Osteoblast (primary cell): ENCODE data around the gene DEDD. TPM values are rescaled to one million over a fixed set of nuclear protein-coding genes. Genes with fewer than 3 reads are reported as not detected.
A peak's percentile ranks its signal among the peaks of the same experiment; 100 is the strongest.

Experiments
- DNase-seq: peaks from one replicate; pipeline ENCODE4 v3.0.0; 2011; ENCODE audit warnings: low spot score, mixed read lengths; ENCODE audit not compliant: insufficient read length; ENCODE audit errors: missing footprints
- H2AFZ ChIP-seq: 2 replicates; pipeline ENCODE4 v1.6.0; 2011; ENCODE audit warnings: mild to moderate bottlenecking, low read length
- H3K27ac ChIP-seq: 2 replicates; pipeline ENCODE4 v1.5.1; 2011; ENCODE audit warnings: mild to moderate bottlenecking, low read depth, low read length, moderate library complexity
- H3K27me3 ChIP-seq: 2 replicates; pipeline ENCODE4 v1.6.0; 2012; ENCODE audit warnings: mild to moderate bottlenecking, control low read depth, inconsistent platforms, low read length, moderate library complexity; ENCODE audit not compliant: insufficient read depth
- H3K36me3 ChIP-seq: 2 replicates; pipeline ENCODE4 v1.5.1; 2011; ENCODE audit warnings: mild to moderate bottlenecking, low read length, control low read depth, moderate library complexity; ENCODE audit not compliant: insufficient read depth
- H3K4me1 ChIP-seq: 2 replicates; pipeline ENCODE4 v1.5.1; 2011; ENCODE audit warnings: mild to moderate bottlenecking, low read length, control low read depth, moderate library complexity; ENCODE audit not compliant: insufficient read depth
- H3K4me2 ChIP-seq: 2 replicates; pipeline ENCODE4 v1.6.0; 2011; ENCODE audit warnings: mild to moderate bottlenecking, low read length; ENCODE audit not compliant: insufficient read depth
- H3K4me3 ChIP-seq: fragments of 200-600 bp; sonication (generic); 3 replicates; pipeline ENCODE4 v1.5.1; 2012; ENCODE audit warnings: mild to moderate bottlenecking, low read length, inconsistent platforms; ENCODE audit not compliant: insufficient read depth
- H3K79me2 ChIP-seq: 2 replicates; pipeline ENCODE4 v1.6.0; 2012; ENCODE audit warnings: mild to moderate bottlenecking, low read length, control low read depth, inconsistent platforms; ENCODE audit not compliant: insufficient read depth
- H3K9me3 ChIP-seq: 2 replicates; pipeline ENCODE4 v1.5.1; 2011; ENCODE audit warnings: low read depth, low read length, control low read depth
- H4K20me1 ChIP-seq: 2 replicates; pipeline ENCODE4 v1.6.0; 2012; ENCODE audit warnings: mild to moderate bottlenecking, low read length, control low read depth; ENCODE audit not compliant: insufficient read depth
- CTCF ChIP-seq: IDR thresholded peaks from 2 replicates; pipeline ENCODE4 v1.5.1; 2011; ENCODE audit warnings: mild to moderate bottlenecking, low read depth, low read length, moderate library complexity; ENCODE audit errors: extremely low read depth
- total RNA-seq: library from RNA; depleted of rRNA; stranded (reverse); fragments of >200 nt; gene quantifications from 2 replicates; pipeline ENCODE4 v1.2.3, GENCODE V29; 2012

Gene DEDD
- total RNA-seq, 1 donor, result 36.6 TPM

DNA sequence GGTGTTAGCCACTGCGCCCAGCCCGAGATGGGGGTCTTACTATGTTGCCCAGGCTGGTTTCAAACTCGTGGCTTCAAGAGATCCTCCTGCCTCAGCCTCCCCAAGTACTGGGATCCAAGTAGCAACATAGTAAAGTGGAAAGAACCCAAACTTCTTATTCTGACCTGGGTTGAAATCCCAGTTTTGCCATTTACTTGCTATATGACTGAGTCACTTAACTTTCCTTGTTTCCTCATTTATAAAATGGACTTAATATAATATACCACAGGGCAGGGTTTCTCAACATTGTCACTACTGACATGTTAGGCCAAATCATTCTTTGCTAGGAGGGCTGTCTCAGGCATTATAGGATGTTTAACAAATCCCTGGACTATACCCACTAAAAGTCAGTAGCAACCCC, 21.4 kb downstream of the DEDD start:
- Histone ChIP-seq H3K27ac (no peak overlapping the region), H2AFZ (no peak overlapping the region), H3K4me2 (no peak overlapping the region), H3K79me2 (peaks cover 95% of the 10 kb centered on the region), H4K20me1 (peaks cover 57% of the 10 kb centered on the region), H3K27me3 (no peaks in the 10 kb centered on the region), H3K9me3 (no peaks in the 10 kb centered on the region), H3K4me3 (no peak overlapping the region), H3K36me3 (peaks cover 5% of the 10 kb centered on the region), H3K4me1 (peaks cover 26% of the 10 kb centered on the region)
- no peak for DNase-seq
- TF ChIP-seq CTCF, result no peak

DNA sequence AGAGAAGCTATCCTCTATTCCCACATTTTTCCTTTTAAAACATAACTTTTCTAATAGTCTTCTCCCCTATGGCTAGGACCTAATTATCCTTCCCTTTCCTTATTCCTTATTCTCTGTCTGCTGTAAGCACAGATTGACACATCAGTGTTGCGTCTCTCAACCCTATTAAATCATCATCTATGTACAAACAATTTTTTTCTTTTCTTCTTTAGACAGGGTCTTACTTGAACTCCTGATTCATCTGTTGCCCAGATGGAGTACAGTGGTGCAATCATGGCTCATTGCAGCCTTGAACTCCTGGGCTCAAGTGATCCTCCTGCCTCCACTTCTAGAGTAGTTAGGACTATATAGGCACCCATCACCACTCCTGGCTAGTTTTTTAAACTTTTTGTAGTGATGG, 26.0 kb downstream of the DEDD start:
- no peak overlapping the region for H3K4me2 ChIP-seq
- no peak overlapping the region for H3K27ac ChIP-seq
- H3K9me3 ChIP-seq, result no peaks in the 10 kb centered on the region
- peaks cover 35% of the 10 kb centered on the region for H4K20me1 ChIP-seq
- H3K36me3 ChIP-seq, result peaks cover 19% of the 10 kb centered on the region
- H3K27me3 ChIP-seq, result no peaks in the 10 kb centered on the region
- no peak for TF ChIP-seq CTCF
- H3K4me3 ChIP-seq, result no peak overlapping the region
- no peak overlapping the region for H2AFZ ChIP-seq
- peaks cover 85% of the 10 kb centered on the region for H3K79me2 ChIP-seq
- H3K4me1 ChIP-seq, result no peaks in the 10 kb centered on the region
- no peak for DNase-seq

DNA sequence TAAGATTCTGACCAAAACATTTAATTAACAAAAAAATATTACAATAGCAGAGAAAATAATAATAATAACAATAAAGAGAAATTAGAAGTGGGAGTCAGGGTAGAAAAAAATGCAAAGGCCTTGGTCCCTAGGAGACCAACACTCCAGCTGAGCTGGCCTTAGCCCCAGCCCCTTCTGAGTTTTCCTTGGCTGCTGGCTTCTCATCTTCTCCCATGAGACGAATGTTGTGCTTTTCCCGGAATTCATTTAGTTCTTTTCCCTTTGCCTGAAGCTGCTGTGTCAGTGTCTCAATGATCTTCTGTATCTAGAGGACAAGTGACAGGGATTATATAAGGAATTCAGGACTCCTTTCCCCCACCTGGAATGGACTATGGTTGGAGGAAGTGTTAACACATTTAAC, 31.9 kb downstream of the DEDD start:
- H3K4me2 ChIP-seq, result no peak overlapping the region
- H3K9me3 ChIP-seq, result no peaks in the 10 kb centered on the region
- peaks cover 15% of the 10 kb centered on the region for H4K20me1 ChIP-seq
- peaks cover 13% of the 10 kb centered on the region for H3K4me1 ChIP-seq
- H3K79me2 ChIP-seq, result peaks cover 31% of the 10 kb centered on the region
- peaks cover 25% of the 10 kb centered on the region for H3K36me3 ChIP-seq
- no peaks in the 10 kb centered on the region for H3K27me3 ChIP-seq
- no peak overlapping the region for H3K27ac ChIP-seq
- no peak overlapping the region for H3K4me3 ChIP-seq
- DNase-seq, result no peak
- H2AFZ ChIP-seq, result no peak overlapping the region
- no peak for TF ChIP-seq CTCF

- Histone ChIP-seq H3K4me3 (no peak overlapping the region), H3K79me2 (peaks cover 18% of the 10 kb centered on the region), H3K36me3 (peaks cover 25% of the 10 kb centered on the region), H3K4me1 (peaks cover 13% of the 10 kb centered on the region), H3K4me2 (peak overlapping the region; percentile 100), H3K9me3 (no peaks in the 10 kb centered on the region), H2AFZ (no peak overlapping the region), H3K27me3 (no peaks in the 10 kb centered on the region), H4K20me1 (peaks cover 11% of the 10 kb centered on the region), H3K27ac (no peak overlapping the region)
- DNase-seq, result no peak
- TF ChIP-seq CTCF, result no peak
Measured at GRCh38 chr1:161099090-161099802, 33.2 kb downstream of the DEDD start.
